Measurements from ENCODE around the gene APBA3. TPM values are rescaled to one million over a fixed set of nuclear protein-coding genes. Genes with fewer than 3 reads are reported as not detected.

Gene APBA3
- total RNA-seq, 2 experiments from 2014 or later = 21.4 to 21.9 TPM

GRCh38 chr19:3780786-3781304, 19.4 kb upstream of the APBA3 start:
- peaks cover 35% of the 10 kb centered on the region for H3K36me3 Mint-ChIP-seq
- H3K9me3 Mint-ChIP-seq = peaks cover 14% of the 10 kb centered on the region
- no peak for DNase-seq
- H3K27ac Mint-ChIP-seq = no peak overlapping the region
- H3K4me3 Mint-ChIP-seq = no peak overlapping the region
- peaks cover 3% of the 10 kb centered on the region for H3K4me1 Mint-ChIP-seq
- H3K27me3 Mint-ChIP-seq = no peaks in the 10 kb centered on the region

GRCh38 chr19:3778899-3779723, 17.6 kb upstream of the APBA3 start:
- Mint-ChIP-seq H3K9me3 (peaks cover 14% of the 10 kb centered on the region), H3K36me3 (peaks cover 29% of the 10 kb centered on the region), H3K27ac (no peak overlapping the region), H3K4me1 (no peaks in the 10 kb centered on the region), H3K27me3 (no peaks in the 10 kb centered on the region), H3K4me3 (no peak overlapping the region)
- DNase-seq = no peak

- no peaks in the 10 kb centered on the region for H3K27me3 Mint-ChIP-seq
- DNase-seq = no peak
- H3K4me1 Mint-ChIP-seq = no peaks in the 10 kb centered on the region
- H3K36me3 Mint-ChIP-seq = peaks cover 25% of the 10 kb centered on the region
- no peak overlapping the region for H3K27ac Mint-ChIP-seq
- no peak overlapping the region for H3K4me3 Mint-ChIP-seq
- peaks cover 14% of the 10 kb centered on the region for H3K9me3 Mint-ChIP-seq
Measured at GRCh38 chr19:3778104-3778867, 16.8 kb upstream of the APBA3 start.

- no peaks in the 10 kb centered on the region for H3K4me1 Mint-ChIP-seq
- peaks cover 10% of the 10 kb centered on the region for H3K36me3 Mint-ChIP-seq
- DNase-seq = no peak
- no peak overlapping the region for H3K27ac Mint-ChIP-seq
- no peaks in the 10 kb centered on the region for H3K27me3 Mint-ChIP-seq
- peaks cover 6% of the 10 kb centered on the region for H3K9me3 Mint-ChIP-seq
- H3K4me3 Mint-ChIP-seq = no peak overlapping the region
Measured at GRCh38 chr19:3776479-3777040, 15.1 kb upstream of the APBA3 start.

GRCh38 chr19:3775831-3776230, 14.3 kb upstream of the APBA3 start:
- Mint-ChIP-seq H3K4me1 (no peaks in the 10 kb centered on the region), H3K27ac (no peak overlapping the region), H3K4me3 (no peak overlapping the region), H3K9me3 (peaks cover under 1% of the 10 kb centered on the region), H3K36me3 (peaks cover 3% of the 10 kb centered on the region), H3K27me3 (no peaks in the 10 kb centered on the region)
- DNase-seq = no peak

GRCh38 chr19:3775374-3775711, 13.9 kb upstream of the APBA3 start:
- H3K4me1 Mint-ChIP-seq = no peaks in the 10 kb centered on the region
- no peaks in the 10 kb centered on the region for H3K9me3 Mint-ChIP-seq
- no peak overlapping the region for H3K27ac Mint-ChIP-seq
- peaks cover 1% of the 10 kb centered on the region for H3K36me3 Mint-ChIP-seq
- no peak overlapping the region for H3K4me3 Mint-ChIP-seq
- DNase-seq = no peak
- H3K27me3 Mint-ChIP-seq = no peaks in the 10 kb centered on the region

- H3K36me3 Mint-ChIP-seq = peaks cover 1% of the 10 kb centered on the region
- H3K9me3 Mint-ChIP-seq = no peaks in the 10 kb centered on the region
- H3K27me3 Mint-ChIP-seq = no peaks in the 10 kb centered on the region
- no peak overlapping the region for H3K27ac Mint-ChIP-seq
- no peak for DNase-seq
- no peaks in the 10 kb centered on the region for H3K4me1 Mint-ChIP-seq
- H3K4me3 Mint-ChIP-seq = no peak overlapping the region
Measured at GRCh38 chr19:3774621-3775373, 13.3 kb upstream of the APBA3 start.

GRCh38 chr19:3773814-3774515, 12.5 kb upstream of the APBA3 start:
- Mint-ChIP-seq H3K4me3 (no peak overlapping the region), H3K9me3 (no peaks in the 10 kb centered on the region), H3K27me3 (no peaks in the 10 kb centered on the region), H3K4me1 (no peaks in the 10 kb centered on the region), H3K36me3 (peaks cover 1% of the 10 kb centered on the region), H3K27ac (no peak overlapping the region)
- DNase-seq = no peak

GRCh38 chr19:3771906-3772455, 10.5 kb upstream of the APBA3 start, which contains the start of gene RAX2:
RAX2 (minus strand) TSS chr19:3772228; CDS start chr19:3771742, 486 bp downstream.
- no peak for DNase-seq
- no peaks in the 10 kb centered on the region for H3K9me3 Mint-ChIP-seq
- H3K27me3 Mint-ChIP-seq = no peaks in the 10 kb centered on the region
- no peak within 1 kb of the TSS for H3K4me3 Mint-ChIP-seq
- no peak within 1 kb of the TSS for H3K27ac Mint-ChIP-seq
- peaks cover 1% of the 10 kb centered on the region for H3K36me3 Mint-ChIP-seq
- no peaks in the 10 kb centered on the region for H3K4me1 Mint-ChIP-seq

- DNase-seq = no peak
- Mint-ChIP-seq H3K36me3 (peaks cover 7% of the 10 kb centered on the region), H3K27me3 (no peaks in the 10 kb centered on the region), H3K9me3 (no peaks in the 10 kb centered on the region), H3K4me1 (peaks cover 7% of the 10 kb centered on the region), H3K27ac (no peak overlapping the region), H3K4me3 (no peak overlapping the region)
Measured at GRCh38 chr19:3771000-3771905, 9.8 kb upstream of the APBA3 start.

GRCh38 chr19:3770136-3770999, 8.9 kb upstream of the APBA3 start:
- Mint-ChIP-seq H3K27me3 (no peaks in the 10 kb centered on the region), H3K36me3 (peaks cover 9% of the 10 kb centered on the region), H3K27ac (no peak overlapping the region), H3K4me3 (no peak overlapping the region), H3K4me1 (peaks cover 8% of the 10 kb centered on the region), H3K9me3 (no peaks in the 10 kb centered on the region)
- no peak for DNase-seq

- DNase-seq = no peak
- H3K4me3 Mint-ChIP-seq = no peak overlapping the region
- no peaks in the 10 kb centered on the region for H3K27me3 Mint-ChIP-seq
- H3K9me3 Mint-ChIP-seq = no peaks in the 10 kb centered on the region
- peaks cover 8% of the 10 kb centered on the region for H3K4me1 Mint-ChIP-seq
- H3K27ac Mint-ChIP-seq = no peak overlapping the region
- H3K36me3 Mint-ChIP-seq = peaks cover 9% of the 10 kb centered on the region
Measured at GRCh38 chr19:3769494-3769893, 8.0 kb upstream of the APBA3 start.

- H3K27me3 Mint-ChIP-seq = no peaks in the 10 kb centered on the region
- peaks cover 8% of the 10 kb centered on the region for H3K4me1 Mint-ChIP-seq
- DNase-seq = no peak
- no peak overlapping the region for H3K4me3 Mint-ChIP-seq
- H3K27ac Mint-ChIP-seq = no peak overlapping the region
- no peaks in the 10 kb centered on the region for H3K9me3 Mint-ChIP-seq
- peaks cover 9% of the 10 kb centered on the region for H3K36me3 Mint-ChIP-seq
Measured at GRCh38 chr19:3768748-3769099, 7.2 kb upstream of the APBA3 start.
